Transverse colon (tissue), 4 donors: Measurements from ENCODE around the gene TSPAN9.

Experiments
- EP300 ChIP-seq: sonication (generic); formaldehyde crosslinking; IDR thresholded peaks from one replicate; pipeline ENCODE4 v1.6.1; 2017; ENCODE audit warnings: antibody characterized with exemption, low read depth
- POLR2A ChIP-seq: fragments of 450-650 bp; IDR thresholded peaks from one replicate; pipeline ENCODE4 v1.6.1; 2016; ENCODE audit warnings: antibody characterized with exemption, mild to moderate bottlenecking, moderate library complexity
- POLR2AphosphoS5 ChIP-seq, 3 donors: sonication (generic); formaldehyde crosslinking; IDR thresholded peaks; one replicate each; pipeline ENCODE4 v1.6.1; 2016; ENCODE audit warnings: antibody characterized with exemption in 3 of 3
- TF ChIP-seq, protein P1 (sequence below), 5 experiments: fragments of 200-600 bp in 3 of 5; fragments of 450-650 bp in 2 of 5; sonication (generic) in 3 of 5; IDR thresholded peaks; 1 replicate in 2 of 5; 2 replicates in 3 of 5; pipeline ENCODE4 v1.5.1; 2016 to 2017; ENCODE audit warnings: antibody characterized with exemption in 5 of 5, inconsistent platforms in 3 of 5, mild to moderate bottlenecking in 2 of 5, moderate library complexity in 1 of 5

DNA sequence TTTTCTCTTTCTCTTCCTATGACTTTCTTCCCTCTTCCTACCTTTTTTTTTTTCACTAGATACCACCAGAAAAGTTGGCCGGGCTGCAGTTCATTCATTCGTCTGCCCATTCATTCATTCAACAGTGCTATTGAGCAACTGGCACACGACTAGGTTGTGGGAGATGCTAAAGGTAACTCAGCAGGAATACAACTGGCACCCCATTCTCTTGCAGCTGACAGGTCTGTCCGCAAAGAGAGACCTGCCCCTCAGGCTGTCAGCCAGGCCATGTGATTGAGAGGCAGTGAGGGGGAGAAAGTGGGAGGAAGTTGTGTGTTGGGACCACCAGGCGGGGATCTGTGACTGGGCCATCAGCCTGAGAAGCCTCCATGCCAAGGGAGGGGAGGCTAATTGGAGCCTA is 105.2 kb downstream of the TSPAN9 start:
- TF ChIP-seq EP300 = no peak
- TF ChIP-seq, protein P1, sequence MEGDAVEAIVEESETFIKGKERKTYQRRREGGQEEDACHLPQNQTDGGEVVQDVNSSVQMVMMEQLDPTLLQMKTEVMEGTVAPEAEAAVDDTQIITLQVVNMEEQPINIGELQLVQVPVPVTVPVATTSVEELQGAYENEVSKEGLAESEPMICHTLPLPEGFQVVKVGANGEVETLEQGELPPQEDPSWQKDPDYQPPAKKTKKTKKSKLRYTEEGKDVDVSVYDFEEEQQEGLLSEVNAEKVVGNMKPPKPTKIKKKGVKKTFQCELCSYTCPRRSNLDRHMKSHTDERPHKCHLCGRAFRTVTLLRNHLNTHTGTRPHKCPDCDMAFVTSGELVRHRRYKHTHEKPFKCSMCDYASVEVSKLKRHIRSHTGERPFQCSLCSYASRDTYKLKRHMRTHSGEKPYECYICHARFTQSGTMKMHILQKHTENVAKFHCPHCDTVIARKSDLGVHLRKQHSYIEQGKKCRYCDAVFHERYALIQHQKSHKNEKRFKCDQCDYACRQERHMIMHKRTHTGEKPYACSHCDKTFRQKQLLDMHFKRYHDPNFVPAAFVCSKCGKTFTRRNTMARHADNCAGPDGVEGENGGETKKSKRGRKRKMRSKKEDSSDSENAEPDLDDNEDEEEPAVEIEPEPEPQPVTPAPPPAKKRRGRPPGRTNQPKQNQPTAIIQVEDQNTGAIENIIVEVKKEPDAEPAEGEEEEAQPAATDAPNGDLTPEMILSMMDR (IDR thresholded peaks at IDR 0.05) = no peak
- no peak for TF ChIP-seq POLR2A
- TF ChIP-seq POLR2AphosphoS5 (IDR thresholded peaks at IDR 0.05) = no peak
